ENCODE measurements around the gene EPB41L4A.

GRCh38 chr5:112257005-112257404 lies 162.1 kb downstream of the EPB41L4A start:
- TF ChIP-seq CEBPB (IDR thresholded peaks at IDR 0.05) = no peak
- no peak for TF ChIP-seq REST (IDR thresholded peaks at IDR 0.05; ENCODE audit: low read depth)
- no peak for TF ChIP-seq TAF1 (IDR thresholded peaks at IDR 0.05; ENCODE audit: low read depth)
- no peak for TF ChIP-seq MAX (IDR thresholded peaks at IDR 0.05)
- TF ChIP-seq EP300 (IDR thresholded peaks at IDR 0.05; ENCODE audit: borderline replicate concordance) = no peak
- no peak for TF ChIP-seq RAD21 (IDR thresholded peaks at IDR 0.05; ENCODE audit: low read depth)
- no peak for TF ChIP-seq USF1 (IDR thresholded peaks at IDR 0.05)
- no peak for TF ChIP-seq EGR1 (IDR thresholded peaks at IDR 0.05)
- TF ChIP-seq YY1 (IDR thresholded peaks at IDR 0.05; ENCODE audit: low read depth) = no peak
- TF ChIP-seq CREB1 (IDR thresholded peaks at IDR 0.05; ENCODE audit: low read depth) = no peak
- no peak for TF ChIP-seq TEAD4 (IDR thresholded peaks at IDR 0.05)
- TF ChIP-seq TCF12 (IDR thresholded peaks at IDR 0.05; ENCODE audit: low read depth) = no peak
- TF ChIP-seq FOXM1 (IDR thresholded peaks at IDR 0.05; ENCODE audit: borderline replicate concordance, low read depth) = no peak
- no peak for TF ChIP-seq ZBTB7A (IDR thresholded peaks at IDR 0.05; ENCODE audit: low read depth)

Data from Ishikawa (cell line).